ENCODE measurements around the gene BAZ2A. TPM values are rescaled to one million over a fixed set of nuclear protein-coding genes. Genes with fewer than 3 reads are reported as not detected.

Gene BAZ2A
- 16.6 and 25.3 TPM in 2 replicates for total RNA-seq

DNA sequence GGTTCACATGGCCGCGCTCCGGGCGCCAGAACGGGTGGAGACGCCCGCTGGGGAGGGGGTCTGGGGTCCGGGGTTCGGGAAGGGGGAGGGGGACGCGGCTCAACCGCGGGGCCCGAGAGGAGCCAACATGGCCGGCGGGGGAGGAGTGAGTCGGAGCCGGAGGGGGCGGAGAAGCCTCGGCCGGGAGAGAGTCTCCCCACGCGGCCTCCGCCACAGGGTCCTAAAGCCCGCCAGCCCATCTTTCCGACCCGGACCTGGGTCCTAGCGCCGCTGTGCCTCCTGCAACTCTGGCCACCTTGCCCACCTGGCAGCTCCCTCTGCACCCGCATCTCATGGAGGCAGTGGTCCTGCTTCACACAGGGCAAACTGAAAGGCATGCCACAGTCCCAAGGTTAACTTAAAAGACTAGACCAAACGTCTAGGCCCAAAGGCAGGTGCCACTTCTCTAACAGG is at the start of gene BAZ2A:
BAZ2A (minus strand) TSS at position 147 of the 453 bp plus-strand sequence. CDS start 12,796 bp downstream, outside the sequence.

DNA sequence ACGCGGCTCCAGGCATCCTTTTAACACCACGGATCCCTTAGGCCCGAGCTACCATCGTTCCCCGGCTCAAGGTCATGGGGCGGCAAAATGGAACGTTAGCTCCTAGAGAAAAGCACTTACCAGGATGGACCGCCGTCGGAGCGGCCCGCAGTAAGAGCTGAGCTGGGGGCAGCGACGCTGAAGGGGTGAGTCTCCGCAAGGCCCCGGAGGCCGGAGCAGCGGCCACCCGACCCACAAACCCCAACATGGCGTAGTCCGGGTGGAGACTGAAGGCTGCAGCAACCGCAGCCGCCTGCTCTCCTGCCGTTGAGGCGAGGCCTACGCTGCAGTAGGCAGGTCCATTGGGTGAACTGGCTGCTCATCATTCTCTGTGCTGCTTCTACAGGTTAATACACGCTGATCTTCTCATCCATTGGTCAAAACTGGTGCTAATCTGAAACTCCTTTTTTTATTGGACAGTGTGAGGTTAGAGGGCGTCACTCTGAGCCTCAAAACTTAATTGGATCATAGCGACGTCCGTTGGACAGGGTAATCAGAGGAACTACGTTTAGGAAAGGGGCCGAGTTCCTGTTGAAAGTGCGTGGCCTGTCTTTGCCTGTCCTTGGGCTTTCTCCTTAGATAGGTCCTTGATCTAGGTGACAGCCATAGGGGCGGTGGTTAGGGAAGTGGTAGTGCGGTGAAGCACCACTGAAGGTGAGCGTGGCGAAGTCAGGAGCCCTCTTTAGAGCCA is 15.8 kb upstream of the BAZ2A start, which contains the start of gene ATP5F1B:
ATP5F1B (minus strand) TSS at position 268 of the 730 bp plus-strand sequence; CDS start at position 247, 21 bp downstream.

Other genes with a start within 250 kb of the BAZ2A start
- 4.2 and 4.4 TPM in 2 replicates for gene TIMELESS, start 180.9 kb downstream of the BAZ2A start, total RNA-seq
- gene MIP, start 175.7 kb downstream of the BAZ2A start, total RNA-seq = not detected in 2 replicates
- gene SPRYD4, start 161.7 kb downstream of the BAZ2A start, total RNA-seq = 1.5 and 2.2 TPM in 2 replicates
- not detected in 2 replicates for gene GLS2, start 142.2 kb downstream of the BAZ2A start, total RNA-seq
- gene RBMS2, start 108.5 kb downstream of the BAZ2A start, total RNA-seq = 14.9 and 15.3 TPM in 2 replicates
- 446 and 462 TPM in 2 replicates for gene ATP5F1B, start 15.7 kb upstream of the BAZ2A start, total RNA-seq
- 51.6 and 57.3 TPM in 2 replicates for gene PTGES3, start 58.0 kb upstream of the BAZ2A start, total RNA-seq
- gene NACA, start 95.0 kb upstream of the BAZ2A start, total RNA-seq = 957 and 1,036 TPM in 2 replicates
- gene PRIM1, start 122.0 kb upstream of the BAZ2A start, total RNA-seq = 3.1 and 4.9 TPM in 2 replicates
- gene HSD17B6, start 133.0 kb upstream of the BAZ2A start, total RNA-seq = 0.16 TPM in 1 of 2 replicates, not detected in the other

Data from cardiac atrium fibroblast (primary cell).